HCT116 (cell line): ENCODE results near the gene SAMD4A. TPM values are rescaled to one million over a fixed set of nuclear protein-coding genes. Genes with fewer than 3 reads are reported as not detected.

Experiments
- ATAC-seq: fragments of 200-7000 bp; cut with Tn5 transposase; 2 replicates; pipeline ENCODE4 v1.9.1; 2020; ENCODE audit warnings: mild to moderate bottlenecking, moderate library complexity
- BruUV-seq: library from RNA; stranded (reverse); fragments of 400-500 nt; replicated peaks from 2 replicates; lab custom pipeline; 2021; lab: Mats Ljungman, UMichigan
- CTCF ChIA-PET: fragments of 300-600 bp; sonication (Branson Sonifier 250); formaldehyde crosslinking; loops from one replicate; lab custom pipeline; 2021; ENCODE audit warnings: antibody characterized with exemption; lab: Charles Lee
- POLR2A ChIA-PET: fragments of 300-600, 350-600 bp; sonication (Branson Sonifier 250); formaldehyde crosslinking; loops from one replicate; lab custom pipeline; 2021; ENCODE audit warnings: antibody characterized with exemption; lab: Charles Lee
- RAD21 ChIA-PET, 2 experiments: fragments of 300-600 bp; sonication (Branson Sonifier 250); formaldehyde crosslinking; loops; one replicate each; lab custom pipeline; 2023; ENCODE audit warnings: low total read pairs in 2 of 2; ENCODE audit not compliant: uncharacterized antibody in 2 of 2, unreplicated experiment in 2 of 2, low non-redundant PET in 1 of 2; lab: Charles Lee
- DNase-seq: peaks from one replicate; pipeline ENCODE4 v3.0.0-alpha.2; 2010; ENCODE audit warnings: low read depth, low spot score
- H2AFZ ChIP-seq: fragments of 200-600 bp; shearing (Covaris generic), sonication (generic); 2 replicates; pipeline ENCODE4 v1.6.1; 2017; ENCODE audit warnings: low read depth, mixed run types, mixed read lengths, antibody characterized with exemption, low read length; ENCODE audit not compliant: poor library complexity, severe bottlenecking
- H3K27ac ChIP-seq: 2 replicates; pipeline ENCODE4 v1.5.1; 2012; ENCODE audit warnings: low read depth, low read length
- H3K27me3 ChIP-seq: fragments of 200-600 bp; sonication (generic); 2 replicates; pipeline ENCODE4 v1.6.1; 2016; ENCODE audit warnings: mixed run types, low read length, mixed read lengths; ENCODE audit not compliant: insufficient read depth
- H3K36me3 ChIP-seq, 2 experiments: fragments of 200-500 bp in 1 of 2; fragments of 200-600 bp in 1 of 2; sonication (Bioruptor generic) in 1 of 2; sonication (generic) in 1 of 2; 2 replicates each; pipeline versions ENCODE4 v1.5.1 to v1.6.1; 2014 to 2016; ENCODE audit warnings: low read length in 2 of 2, inconsistent platforms in 1 of 2, mixed read lengths in 1 of 2, mixed run types in 1 of 2; ENCODE audit not compliant: insufficient read depth in 2 of 2, control insufficient read depth in 1 of 2
- H3K4me1 ChIP-seq, 2 experiments: fragments of 200-600 bp in 1 of 2; sonication (generic) in 1 of 2; 2 replicates each; pipeline versions ENCODE4 v1.5.1 to v1.6.1; 2012 to 2017; ENCODE audit warnings: low read length in 2 of 2, inconsistent platforms in 1 of 2, mild to moderate bottlenecking in 1 of 2, mixed read lengths in 1 of 2, mixed run types in 1 of 2, moderate library complexity in 1 of 2; ENCODE audit not compliant: insufficient read depth in 2 of 2, control insufficient read depth in 1 of 2
- H3K4me2 ChIP-seq: fragments of 200-600 bp; sonication (generic); 2 replicates; pipeline ENCODE4 v1.6.1; 2017; ENCODE audit warnings: mixed run types, low read length, mixed read lengths
- H3K4me3 ChIP-seq, 2 experiments: fragments of 200-600 bp in 1 of 2; sonication (generic) in 1 of 2; replicated peaks in 1 of 2; 2 replicates each; pipeline ENCODE4 v1.5.1; 2011 to 2016; ENCODE audit warnings: low read length in 2 of 2, control low read depth in 1 of 2, low read depth in 1 of 2, mild to moderate bottlenecking in 1 of 2, mixed read lengths in 1 of 2, mixed run types in 1 of 2
- H3K79me2 ChIP-seq: fragments of 200-600 bp; sonication (generic); 2 replicates; pipeline ENCODE4 v1.6.1; 2017; ENCODE audit warnings: mild to moderate bottlenecking, mixed run types, low read length, moderate library complexity, mixed read lengths; ENCODE audit not compliant: insufficient read depth
- H3K9ac ChIP-seq: fragments of 200-600 bp; sonication (generic); 2 replicates; pipeline ENCODE4 v1.6.1; 2016; ENCODE audit warnings: low read length, mixed read lengths
- H3K9me2 ChIP-seq: fragments of 200-600 bp; sonication (generic), shearing (Covaris generic); 2 replicates; pipeline ENCODE4 v1.6.1; 2017; ENCODE audit warnings: mixed run types, mild to moderate bottlenecking, moderate library complexity; ENCODE audit not compliant: insufficient read depth
- H3K9me3 ChIP-seq, 2 experiments: fragments of 200-500 bp in 1 of 2; fragments of 200-600 bp in 1 of 2; sonication (Bioruptor generic) in 1 of 2; sonication (generic) in 1 of 2; 2 replicates each; pipeline ENCODE4 v1.6.1; 2014 to 2017; ENCODE audit warnings: low read length in 2 of 2, mixed read lengths in 2 of 2, inconsistent platforms in 1 of 2, low read depth in 1 of 2, mild to moderate bottlenecking in 1 of 2, mixed run types in 1 of 2, moderate library complexity in 1 of 2; ENCODE audit not compliant: control insufficient read depth in 1 of 2, insufficient read depth in 1 of 2
- H4K20me1 ChIP-seq: fragments of 200-600 bp; sonication (generic), shearing (Covaris generic); 2 replicates; pipeline ENCODE4 v1.6.1; 2017; ENCODE audit warnings: mixed run types, mild to moderate bottlenecking, moderate library complexity; ENCODE audit not compliant: insufficient read depth
- ATF3 ChIP-seq: IDR thresholded peaks from 2 replicates; pipeline ENCODE4 v1.6.1; 2012
- CTCF ChIP-seq, 3 experiments: fragments of 200-600 bp in 1 of 3; sonication (generic) in 1 of 3; IDR thresholded peaks in 2 of 3; conservative IDR thresholded peaks in 1 of 3; 2 replicates each; pipeline ENCODE4 v1.5.1; 2012 to 2017; ENCODE audit warnings: low read depth in 2 of 3, low read length in 2 of 3, antibody characterized with exemption in 1 of 3, borderline replicate concordance in 1 of 3, control low read depth in 1 of 3, mild to moderate bottlenecking in 1 of 3, mixed read lengths in 1 of 3, mixed run types in 1 of 3, moderate library complexity in 1 of 3; ENCODE audit not compliant: insufficient read depth in 1 of 3
- EGR1 ChIP-seq: IDR thresholded peaks from 2 replicates; pipeline ENCODE4 v1.6.1; 2012; ENCODE audit warnings: low read depth
- ELF1 ChIP-seq: IDR thresholded peaks from 2 replicates; pipeline ENCODE4 v1.6.1; 2012; ENCODE audit warnings: low read depth, borderline replicate concordance
- EZH2 ChIP-seq: fragments of 200-600 bp; sonication (generic); IDR thresholded peaks from 2 replicates; pipeline ENCODE4 v1.6.1; 2017; ENCODE audit warnings: antibody characterized with exemption, mixed run types
- EZH2phosphoT487 ChIP-seq: fragments of 200-600 bp; IDR thresholded peaks from 2 replicates; pipeline ENCODE4 v1.6.1; 2018; ENCODE audit warnings: antibody characterized with exemption, borderline replicate concordance
- FOSL1 ChIP-seq: IDR thresholded peaks from 2 replicates; pipeline ENCODE4 v1.6.1; 2012; ENCODE audit warnings: low read depth
- JUND ChIP-seq: IDR thresholded peaks from 2 replicates; pipeline ENCODE4 v1.6.1; 2012
- MAX ChIP-seq: IDR thresholded peaks from 2 replicates; pipeline ENCODE4 v1.6.1; 2012
- POLR2A ChIP-seq: IDR thresholded peaks from 2 replicates; pipeline ENCODE4 v1.7.0; 2011; ENCODE audit warnings: borderline replicate concordance; ENCODE audit not compliant: insufficient read depth, insufficient read length; ENCODE audit errors: extremely low read depth
- POLR2AphosphoS5 ChIP-seq: IDR thresholded peaks from 2 replicates; pipeline ENCODE4 v1.6.1; 2011; ENCODE audit warnings: mild to moderate bottlenecking, low read depth, low read length, moderate library complexity
- RAD21 ChIP-seq: IDR thresholded peaks from 2 replicates; pipeline ENCODE4 v1.6.1; 2012; ENCODE audit warnings: low read depth, mild to moderate bottlenecking
- SRF ChIP-seq: IDR thresholded peaks from 2 replicates; pipeline ENCODE4 v1.6.1; 2012; ENCODE audit warnings: low read depth
- ZNF274 ChIP-seq: fragments of 200-500 bp; sonication (Bioruptor generic); IDR thresholded peaks from 2 replicates; pipeline ENCODE4 v1.6.1; 2014; ENCODE audit warnings: mild to moderate bottlenecking, low read depth, low read length, inconsistent platforms
- intact Hi-C: fragments of 100-400 bp; cut with micrococcal nuclease; formaldehyde crosslinking; loops from 2 replicates; pipeline ENCODE4 v1.10.0; 2022
- total RNA-seq: library from RNA; stranded (reverse); gene quantifications from one replicate; pipeline ENCODE4 v1.2.1, GENCODE V29; 2021; ENCODE audit not compliant: unreplicated experiment

SAMD4A gene
- total RNA-seq, 1 experiment from 2014 or later: 9.0 TPM

DNA sequence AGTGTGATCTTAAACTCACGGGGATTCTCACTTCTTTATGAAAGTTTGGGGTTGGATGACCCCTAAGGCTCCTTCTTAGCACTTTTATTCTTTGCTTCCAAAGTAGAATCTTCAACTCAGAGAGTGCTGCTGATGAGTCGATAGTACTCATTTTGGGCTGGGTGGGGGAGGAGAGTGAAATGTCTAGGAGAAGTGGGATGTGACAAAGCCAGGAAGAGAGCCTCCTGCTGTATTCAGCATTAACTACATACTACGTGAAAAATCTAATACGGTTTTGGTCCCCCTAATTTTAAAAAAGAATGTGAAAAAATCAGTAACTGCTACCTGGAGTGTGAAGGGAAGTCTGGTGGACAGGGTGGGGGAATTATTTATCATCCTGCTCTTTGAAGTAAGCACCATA is 148.3 kb downstream of the SAMD4A start:
- POLR2A ChIA-PET: no interaction called here
- H4K20me1 ChIP-seq: no peaks in the 10 kb centered on the region
- peak overlapping the region; percentile 35; the same call in 1 of the 2 replicates for H3K4me2 ChIP-seq
- DNase-seq (peak; percentile 4), ATAC-seq (peak; percentile 67)
- CTCF ChIA-PET: no interaction called here
- TF ChIP-seq RAD21: peak; percentile 18; the same call in 1 of the 2 replicates
- no peak for TF ChIP-seq JUND
- peak in 1 of 3 experiments; percentile 28; a peak in 1 of 6 replicates for TF ChIP-seq CTCF (IDR thresholded peaks at IDR 0.05 in 2 of 3, conservative IDR thresholded peaks at IDR 0.05 in 1 of 3; ENCODE audit: borderline replicate concordance in 1 of 3, insufficient read depth in 1 of 3, low read depth in 2 of 3, low read length in 2 of 3)
- BruUV-seq: no TSS peak
- H3K4me1 ChIP-seq: peaks cover 0 to 5% of the 10 kb centered on the region in 2 experiments; a peak in 2 of 4 replicates
- no peaks in the 10 kb centered on the region for H3K27me3 ChIP-seq
- no peak overlapping the region for H2AFZ ChIP-seq
- intact Hi-C loops: no loop called here
- no peak overlapping the region for H3K27ac ChIP-seq
- no peaks in the 10 kb centered on the region for H3K36me3 ChIP-seq
- no peak overlapping the region for H3K4me3 ChIP-seq
- H3K79me2 ChIP-seq: no peaks in the 10 kb centered on the region
- RAD21 ChIA-PET: no interaction called here
- H3K9me2 ChIP-seq: no peaks in the 10 kb centered on the region
- no peaks in the 10 kb centered on the region for H3K9me3 ChIP-seq
- no peak overlapping the region for H3K9ac ChIP-seq

GRCh38 chr14:54715811-54716210 is 148.9 kb downstream of the SAMD4A start:
- CTCF ChIA-PET: no interaction called here
- POLR2A ChIA-PET: no interaction called here
- RAD21 ChIA-PET: no interaction called here

More at GRCh38 chr14:54715811-54716210, 148.9 kb downstream of the SAMD4A start:
- no peaks in the 10 kb centered on the region for H3K79me2 ChIP-seq
- no peak overlapping the region for H3K4me2 ChIP-seq
- TF ChIP-seq POLR2AphosphoS5 (no peak), ATF3 (no peak), SRF (no peak), EZH2 (no peak), MAX (no peak), RAD21 (no peak), EZH2phosphoT487 (no peak), JUND (no peak), ZNF274 (no peak), CTCF (IDR thresholded peaks at IDR 0.05 in 2 of 3, conservative IDR thresholded peaks at IDR 0.05 in 1 of 3; ENCODE audit: borderline replicate concordance in 1 of 3, insufficient read depth in 1 of 3, low read depth in 2 of 3, low read length in 2 of 3) (no peak), ELF1 (no peak), POLR2A (no peak), EGR1 (no peak), FOSL1 (no peak)
- no peak for ATAC-seq
- H3K27ac ChIP-seq: no peak overlapping the region
- no TSS peak for BruUV-seq
- no peak for DNase-seq
- no peaks in the 10 kb centered on the region for H3K36me3 ChIP-seq
- no peaks in the 10 kb centered on the region for H4K20me1 ChIP-seq
- H3K4me3 ChIP-seq: no peak overlapping the region
- no peak overlapping the region for H3K9ac ChIP-seq
- no peak overlapping the region for H2AFZ ChIP-seq
- no peaks in the 10 kb centered on the region for H3K9me3 ChIP-seq
- no peaks in the 10 kb centered on the region for H3K27me3 ChIP-seq
- intact Hi-C loops: no loop called here
- H3K9me2 ChIP-seq: no peaks in the 10 kb centered on the region
- peaks cover 0 to 5% of the 10 kb centered on the region in 2 experiments; a peak in 2 of 4 replicates for H3K4me1 ChIP-seq
